PC-9 (cell line): ENCODE results near the gene PMM2.

ENCODE experiments used
- CTCF ChIP-seq: fragments of 200-600 bp; sonication (generic); conservative IDR thresholded peaks from 2 replicates; pipeline ENCODE4 v1.6.1; 2017; ENCODE audit warnings: mixed run types, antibody characterized with exemption, mild to moderate bottlenecking, moderate library complexity
- EZH2 ChIP-seq: fragments of 200-600 bp; sonication (generic); IDR thresholded peaks from 2 replicates; pipeline ENCODE4 v1.8.0; 2017; ENCODE audit warnings: antibody characterized with exemption, low read depth

- no peak for TF ChIP-seq CTCF
- no peak for TF ChIP-seq EZH2
These were observed 92.9 kb downstream of the PMM2 start for GRCh38 chr16:8890549-8890921.
